ENCODE measurements around the gene HSPG2. TPM values are rescaled to one million over a fixed set of nuclear protein-coding genes. Genes with fewer than 3 reads are reported as not detected.

The HSPG2 gene
- total and polyA plus RNA-seq, 12 donors, result 38.7 to 558 (median 273) TPM

- Histone ChIP-seq H3K27me3 (no peaks in the 10 kb centered on the region), H3K4me3 (no peak overlapping the region), H3K27ac (no peak overlapping the region), H3K36me3 (replicated peaks in 1 of 2) (peaks cover 0 to 80% of the 10 kb centered on the region in 2 donors), H3K9me3 (replicated peaks in 1 of 3) (no peaks in the 10 kb centered on the region), H3K4me1 (replicated peaks in 1 of 2) (peaks cover 0 to 9% of the 10 kb centered on the region in 2 donors)
- intact Hi-C loops (cut with DNase I), result no loop called here
- DNase-seq, result no peak
- 83 to 87% (median 83%) methylated on average over 6 to 8 of the region's 8 CpGs for WGBS, 4 donors
- TF ChIP-seq POLR2A (IDR thresholded peaks at IDR 0.05), result no peak
- TF ChIP-seq CTCF (IDR thresholded peaks at IDR 0.05), result no peak
These were observed 63.9 kb downstream of the HSPG2 start for GRCh38 chr1:21873174-21873573.

- no peak for DNase-seq
- peaks cover 0 to 9% of the 10 kb centered on the region in 2 donors for H3K4me1 ChIP-seq (replicated peaks in 1 of 2)
- intact Hi-C loops (cut with DNase I), result no loop called here
- H3K27me3 ChIP-seq, result no peaks in the 10 kb centered on the region
- H3K9me3 ChIP-seq (replicated peaks in 1 of 3), result no peaks in the 10 kb centered on the region
- 85 to 95% (median 86%) methylated on average over 9 to 17 of the region's 17 CpGs for WGBS, 4 donors
- peaks cover 0 to 74% of the 10 kb centered on the region in 2 donors for H3K36me3 ChIP-seq (replicated peaks in 1 of 2)
- H3K4me3 ChIP-seq, result no peak overlapping the region
- peak overlapping the region in 2 of 5 donors; percentile 19 for H3K27ac ChIP-seq
- TF ChIP-seq CTCF (IDR thresholded peaks at IDR 0.05) (no peak), POLR2A (IDR thresholded peaks at IDR 0.05) (no peak)
These were observed 64.5 kb downstream of the HSPG2 start for GRCh38 chr1:21872445-21873079.

GRCh38 chr1:21871943-21872342 lies 65.2 kb downstream of the HSPG2 start:
- no peak overlapping the region for H3K4me3 ChIP-seq
- peak overlapping the region in 2 of 5 donors; percentile 19 for H3K27ac ChIP-seq
- TF ChIP-seq CTCF (IDR thresholded peaks at IDR 0.05), result no peak
- TF ChIP-seq POLR2A (IDR thresholded peaks at IDR 0.05), result no peak
- H3K9me3 ChIP-seq (replicated peaks in 1 of 3), result no peaks in the 10 kb centered on the region
- intact Hi-C loops (cut with DNase I), result no loop called here
- DNase-seq, result peak in 6 of 7 donors; percentile 60 to 76 (median 70)
- 53 to 54% (median 54%) methylated on average over 10 to 13 of the region's 13 CpGs for WGBS, 4 donors
- H3K4me1 ChIP-seq (replicated peaks in 1 of 2), result peaks cover 0 to 9% of the 10 kb centered on the region in 2 donors
- peaks cover 0 to 71% of the 10 kb centered on the region in 2 donors for H3K36me3 ChIP-seq (replicated peaks in 1 of 2)
- no peaks in the 10 kb centered on the region for H3K27me3 ChIP-seq

- Histone ChIP-seq H3K9me3 (replicated peaks in 1 of 3) (no peaks in the 10 kb centered on the region), H3K27me3 (no peaks in the 10 kb centered on the region), H3K4me1 (replicated peaks in 1 of 2) (peaks cover 0 to 9% of the 10 kb centered on the region in 2 donors), H3K27ac (peak overlapping the region in 2 of 5 donors; percentile 52 to 79), H3K36me3 (replicated peaks in 1 of 2) (peaks cover 0 to 62% of the 10 kb centered on the region in 2 donors), H3K4me3 (no peak overlapping the region)
- no peak for DNase-seq
- intact Hi-C loops (cut with DNase I), result no loop called here
- WGBS, 4 donors, result 93 to 96% (median 95%) methylated on average over 14 to 15 of the region's 15 CpGs
- TF ChIP-seq CTCF (IDR thresholded peaks at IDR 0.05) (no peak), POLR2A (IDR thresholded peaks at IDR 0.05) (no peak)
These were observed 66.5 kb downstream of the HSPG2 start for GRCh38 chr1:21870611-21871010.
